NOMO-1 treated with DMSO at 0.1 percent for 48 hours (cell line): ENCODE data around the gene UBQLN3.

Experiments used
- DNase-seq: peaks from one replicate; lab custom pipeline; 2025; ENCODE audit not compliant: unreplicated experiment; lab: John Stamatoyannopoulos, UW

The UBQLN3 gene

GRCh38 chr11:5507177-5507932, 2.4 kb downstream of the UBQLN3 start:
- DNase-seq, result no peak

- DNase-seq, result no peak
Observed at GRCh38 chr11:5505363-5506048, 4.3 kb downstream of the UBQLN3 start.

GRCh38 chr11:5504403-5504921, 5.3 kb downstream of the UBQLN3 start:
- no peak for DNase-seq

- DNase-seq, result no peak
Observed at GRCh38 chr11:5500393-5500801, 9.4 kb downstream of the UBQLN3 start.

GRCh38 chr11:5499671-5500070, 10.1 kb downstream of the UBQLN3 start:
- no peak for DNase-seq

GRCh38 chr11:5489576-5490357, 20.0 kb downstream of the UBQLN3 start:
- DNase-seq, result no peak

GRCh38 chr11:5488798-5489399, 20.9 kb downstream of the UBQLN3 start:
- DNase-seq, result no peak

- DNase-seq, result no peak
Observed at GRCh38 chr11:5488385-5488784, 21.4 kb downstream of the UBQLN3 start, which contains the start of gene OR52D1. TSS of gene OR52D1 (plus strand) at chr11:5488685. CDS start at chr11:5488707, 22 bp downstream.

- DNase-seq, result no peak
Observed at GRCh38 chr11:5486421-5486820, 23.3 kb downstream of the UBQLN3 start.

GRCh38 chr11:5486003-5486402, 23.8 kb downstream of the UBQLN3 start:
- DNase-seq, result no peak

- DNase-seq, result peak; percentile 42
Observed at GRCh38 chr11:5476186-5476819, 33.5 kb downstream of the UBQLN3 start.

- no peak for DNase-seq
Observed at GRCh38 chr11:5473921-5474320, 35.8 kb downstream of the UBQLN3 start.

- no peak for DNase-seq
Observed at GRCh38 chr11:5467527-5467926, 42.2 kb downstream of the UBQLN3 start.

- no peak for DNase-seq
Observed at GRCh38 chr11:5460983-5461621, 48.7 kb downstream of the UBQLN3 start.
